ENCODE data around the gene GPHN. TPM values are rescaled to one million over a fixed set of nuclear protein-coding genes. Genes with fewer than 3 reads are reported as not detected.
"Not testable (repeated sequence)": the region's sequence is repeated elsewhere in the genome, so short reads cannot be mapped to it uniquely, and the experiment has no call there.

Gene GPHN
- total RNA-seq, 2 experiments from 2014 or later, result 26.3 to 26.6 TPM

DNA sequence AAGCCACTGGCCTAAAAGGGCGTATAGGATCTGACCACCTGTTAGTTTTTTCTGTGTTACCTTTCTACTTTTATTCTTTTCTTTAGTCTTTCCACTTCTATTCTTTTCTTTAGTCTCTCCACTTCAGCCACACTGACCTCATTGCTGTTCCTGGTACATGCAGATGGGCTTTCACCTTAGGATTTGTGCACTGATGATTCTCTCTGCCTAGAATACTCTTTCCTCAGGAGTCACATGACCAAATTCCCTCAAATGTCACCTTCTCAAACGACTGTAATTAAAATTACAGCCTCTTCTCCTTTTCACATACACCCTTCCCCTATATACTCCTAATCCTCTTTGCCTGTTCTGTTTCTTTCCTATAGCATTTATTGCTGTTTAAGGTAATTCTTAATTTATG is 36.0 kb downstream of the GPHN start:
- Mint-ChIP-seq H3K4me1 (ENCODE audit: low read depth) (peaks cover 7% of the 10 kb centered on the region), H3K27me3 (no peaks in the 10 kb centered on the region), H3K27ac (no peak overlapping the region), H3K9me3 (no peaks in the 10 kb centered on the region), H3K4me3 (no peak overlapping the region), H3K36me3 (ENCODE audit: low read depth) (peaks cover 1% of the 10 kb centered on the region)
- TF ChIP-seq CTCF (IDR thresholded peaks at IDR 0.05), result no peak
- ChIA-PET CTCF (no interaction called here), POLR2A (no interaction called here)
- intact Hi-C loops (cut with micrococcal nuclease), result no loop called here
- DNase-seq, result no peak
- no peak for ATAC-seq

DNA sequence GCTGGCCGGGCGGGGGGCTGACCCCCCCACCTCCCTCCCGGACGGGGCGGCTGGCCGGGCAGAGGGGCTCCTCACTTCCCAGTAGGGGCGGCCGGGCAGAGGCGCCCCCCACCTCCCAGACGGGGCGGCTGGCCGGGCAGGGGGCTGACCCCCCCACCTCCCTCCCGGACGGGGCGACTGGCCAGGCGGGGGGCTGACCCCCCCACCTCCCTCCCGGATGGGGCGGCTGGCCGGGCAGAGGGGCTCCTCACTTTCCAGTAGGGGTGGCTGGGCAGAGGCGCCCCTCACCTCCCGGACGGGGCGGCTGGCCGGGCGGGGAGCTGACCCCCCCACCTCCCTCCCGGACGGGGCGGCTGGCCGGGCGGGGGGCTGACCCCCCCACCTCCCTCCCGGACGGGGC is 37.2 kb downstream of the GPHN start:
- H3K4me1 Mint-ChIP-seq (ENCODE audit: low read depth); H3K9me3 Mint-ChIP-seq; H3K4me3 Mint-ChIP-seq; H3K27ac Mint-ChIP-seq; DNase-seq; CTCF ChIA-PET; POLR2A ChIA-PET; intact Hi-C loops (cut with micrococcal nuclease); H3K27me3 Mint-ChIP-seq; ATAC-seq; H3K36me3 Mint-ChIP-seq (ENCODE audit: low read depth): not testable (repeated sequence)

DNA sequence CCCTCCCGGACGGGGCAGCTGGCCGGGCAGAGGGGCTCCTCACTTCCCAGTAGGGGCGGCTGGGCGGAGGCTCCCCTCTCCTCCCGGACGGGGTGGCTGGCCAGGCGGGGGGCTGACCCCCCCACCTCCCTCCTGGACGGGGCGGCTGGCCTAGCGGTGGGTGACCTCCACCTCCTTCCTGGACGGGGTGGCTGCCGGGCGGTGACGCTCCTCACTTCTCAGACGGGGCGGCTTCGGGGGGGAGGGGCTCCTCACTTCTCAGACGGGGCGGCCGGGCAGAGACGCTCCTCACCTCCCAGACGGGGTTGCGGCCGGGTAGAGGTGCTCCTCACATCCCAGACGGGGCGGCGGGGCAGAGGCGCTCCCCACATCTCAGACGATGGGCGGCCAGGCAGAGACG is 37.8 kb downstream of the GPHN start:
- H3K4me3 Mint-ChIP-seq; H3K9me3 Mint-ChIP-seq; H3K4me1 Mint-ChIP-seq (ENCODE audit: low read depth); DNase-seq; POLR2A ChIA-PET; H3K27ac Mint-ChIP-seq; ATAC-seq; CTCF ChIA-PET; H3K36me3 Mint-ChIP-seq (ENCODE audit: low read depth); H3K27me3 Mint-ChIP-seq; intact Hi-C loops (cut with micrococcal nuclease): not testable (repeated sequence)

GRCh38 chr14:66563731-66564130 is 55.8 kb downstream of the GPHN start:
- POLR2A ChIA-PET, result no interaction called here

DNA sequence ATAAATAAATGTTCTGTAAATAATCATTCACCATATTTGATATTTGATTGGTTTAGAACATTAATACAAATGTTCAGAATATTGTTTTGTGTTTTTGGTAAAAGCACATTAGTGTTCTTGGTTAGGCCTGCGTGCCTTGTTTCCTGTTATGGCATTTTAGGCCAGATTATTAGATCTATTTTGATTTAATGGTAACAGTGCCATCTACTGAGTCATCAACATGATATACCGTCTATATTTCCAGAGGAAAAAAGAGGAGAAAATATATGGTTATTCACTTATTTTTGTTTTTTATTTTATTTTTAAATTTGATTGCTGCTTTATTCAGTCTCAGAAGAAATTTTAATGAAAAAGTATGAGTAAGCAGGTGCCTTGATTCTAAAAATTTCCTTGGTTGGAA is 60.3 kb downstream of the GPHN start:
- Mint-ChIP-seq H3K27me3 (no peaks in the 10 kb centered on the region), H3K27ac (no peak overlapping the region), H3K9me3 (peaks cover 17% of the 10 kb centered on the region), H3K4me1 (ENCODE audit: low read depth) (peaks cover 7% of the 10 kb centered on the region), H3K4me3 (no peak overlapping the region), H3K36me3 (ENCODE audit: low read depth) (peaks cover 14% of the 10 kb centered on the region)
- ATAC-seq, result no peak
- intact Hi-C loops (cut with micrococcal nuclease), result no loop called here
- TF ChIP-seq CTCF (IDR thresholded peaks at IDR 0.05), result no peak
- POLR2A ChIA-PET, result no interaction called here
- CTCF ChIA-PET, result no interaction called here
- no peak for DNase-seq

More at GRCh38 chr14:66563731-66564130, 55.8 kb downstream of the GPHN start:
- CTCF ChIA-PET, result no interaction called here
- peaks cover 5% of the 10 kb centered on the region for H3K36me3 Mint-ChIP-seq (ENCODE audit: low read depth)
- TF ChIP-seq CTCF (IDR thresholded peaks at IDR 0.05), result no peak
- H3K4me1 Mint-ChIP-seq (ENCODE audit: low read depth), result no peaks in the 10 kb centered on the region
- intact Hi-C loops (cut with micrococcal nuclease), result no loop called here
- H3K27me3 Mint-ChIP-seq, result no peaks in the 10 kb centered on the region
- no peak overlapping the region for H3K4me3 Mint-ChIP-seq
- H3K27ac Mint-ChIP-seq, result no peak overlapping the region
- peaks cover 2% of the 10 kb centered on the region for H3K9me3 Mint-ChIP-seq
- DNase-seq (no peak), ATAC-seq (no peak)

- intact Hi-C loops (cut with micrococcal nuclease), result no loop called here
- no peak for ATAC-seq
- no peak overlapping the region for H3K4me3 Mint-ChIP-seq
- H3K9me3 Mint-ChIP-seq, result peaks cover 35% of the 10 kb centered on the region
- no peak for DNase-seq
- peaks cover 21% of the 10 kb centered on the region for H3K36me3 Mint-ChIP-seq (ENCODE audit: low read depth)
- H3K27ac Mint-ChIP-seq, result no peak overlapping the region
- CTCF ChIA-PET, result no interaction called here
- POLR2A ChIA-PET, result no interaction called here
- no peaks in the 10 kb centered on the region for H3K27me3 Mint-ChIP-seq
- peaks cover 7% of the 10 kb centered on the region for H3K4me1 Mint-ChIP-seq (ENCODE audit: low read depth)
- TF ChIP-seq CTCF (IDR thresholded peaks at IDR 0.05), result no peak
These were observed 64.9 kb downstream of the GPHN start for GRCh38 chr14:66572826-66573225.

All from activated CD8-positive, alpha-beta T cell treated with anti-CD3 and anti-CD28 coated beads for 36 hours (primary cell).